Central memory CD4-positive, alpha-beta T cell (primary cell): ENCODE results near the gene EPN2.

Experiments used
- DNase-seq: peaks from one replicate; pipeline ENCODE4 v3.0.0; 2022

The EPN2 gene

GRCh38 chr17:19313746-19314651 lies 76.8 kb downstream of the EPN2 start:
- no peak for DNase-seq

GRCh38 chr17:19315104-19315503 lies 77.9 kb downstream of the EPN2 start:
- DNase-seq = no peak

GRCh38 chr17:19316761-19317358 lies 79.7 kb downstream of the EPN2 start:
- no peak for DNase-seq

GRCh38 chr17:19317359-19318095 lies 80.4 kb downstream of the EPN2 start:
- DNase-seq = no peak

GRCh38 chr17:19318611-19319010 lies 81.4 kb downstream of the EPN2 start:
- DNase-seq = no peak

DNA sequence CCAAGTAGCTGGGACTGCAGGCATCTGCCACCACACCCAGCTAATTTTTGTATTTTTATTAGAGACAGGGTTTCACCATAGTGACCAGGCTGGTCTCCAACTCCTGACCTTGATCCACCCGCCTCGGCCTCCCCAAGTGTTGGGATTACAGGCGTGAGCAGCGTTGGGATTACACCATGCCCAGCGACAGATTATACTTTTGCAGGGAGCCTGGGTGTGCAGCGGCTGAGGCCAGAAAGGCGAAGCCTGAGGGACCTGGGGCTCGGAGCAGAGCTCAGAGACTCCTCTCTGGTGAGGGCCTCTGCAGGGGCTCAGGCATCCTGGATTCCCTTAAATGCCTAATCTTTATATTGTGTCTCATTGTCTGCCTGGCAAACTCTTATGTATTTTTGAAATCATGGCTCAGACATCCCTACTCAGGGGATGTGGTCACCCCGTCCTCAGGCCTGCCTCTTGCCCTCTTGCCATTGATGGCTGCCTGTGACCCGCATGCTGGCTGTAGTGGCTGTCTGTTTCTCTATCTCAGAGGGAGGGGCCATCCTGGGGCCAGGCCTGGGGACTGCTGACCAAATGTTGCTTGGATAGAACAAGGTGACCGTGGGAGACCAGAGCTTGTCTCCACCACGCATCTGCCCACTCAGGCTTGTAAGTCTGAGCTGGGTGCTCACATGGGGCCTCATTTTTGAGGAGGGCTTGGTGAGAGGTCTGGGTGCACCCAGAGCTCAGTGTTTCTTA lies 82.8 kb downstream of the EPN2 start:
- DNase-seq = no peak

- DNase-seq = no peak
Measured at GRCh38 chr17:19320876-19321275, 83.7 kb downstream of the EPN2 start.

DNA sequence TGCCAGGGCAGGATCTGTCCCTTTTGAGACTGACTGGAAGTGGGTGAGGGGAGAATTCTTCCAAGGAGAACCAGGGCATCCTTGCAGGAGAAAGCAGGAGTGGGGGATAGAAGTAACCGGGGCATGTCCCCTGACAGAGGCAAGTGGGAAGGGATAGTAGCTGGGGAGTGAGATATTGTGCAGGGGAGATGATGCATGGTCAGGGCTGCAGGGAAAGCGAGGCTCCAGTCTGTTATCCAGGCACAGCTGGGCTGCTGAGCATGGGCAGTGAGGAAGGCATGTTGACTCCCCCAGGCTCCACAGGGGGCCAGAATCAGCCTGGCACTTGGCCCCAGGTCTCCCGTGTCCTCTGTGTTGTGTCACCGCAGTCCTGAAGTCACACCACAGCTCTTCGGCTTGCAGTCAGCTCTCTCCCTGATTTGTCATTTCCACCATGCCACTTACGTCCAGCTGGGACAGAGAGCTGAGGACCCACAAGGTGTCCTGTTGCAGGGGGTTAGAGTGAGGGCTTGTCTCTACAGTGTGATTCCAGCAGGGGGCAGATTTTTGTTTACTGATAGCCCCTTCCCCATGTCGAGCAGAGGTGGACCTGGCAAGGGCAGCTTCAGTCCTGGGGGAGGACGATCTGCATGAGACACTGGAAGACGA lies 84.4 kb downstream of the EPN2 start:
- DNase-seq = no peak

DNA sequence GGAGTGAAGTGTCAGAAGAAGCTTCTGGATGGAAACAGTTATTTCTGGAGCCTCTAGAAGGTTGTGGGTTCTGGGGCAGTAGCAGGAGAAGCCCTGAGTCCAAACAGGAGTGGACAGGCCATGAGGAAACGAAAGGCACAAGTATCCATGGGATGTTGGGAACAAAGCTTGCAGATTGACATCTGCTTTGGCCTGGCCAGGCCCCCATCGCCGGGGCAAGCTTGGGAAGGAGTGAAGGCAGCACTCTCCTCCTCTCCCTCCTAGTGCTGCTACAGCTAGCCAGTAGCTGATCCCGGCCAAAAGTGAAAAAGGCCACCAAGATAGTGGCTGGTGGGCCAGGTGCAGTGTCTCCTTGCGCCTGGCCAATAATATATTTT lies 85.0 kb downstream of the EPN2 start:
- no peak for DNase-seq

DNA sequence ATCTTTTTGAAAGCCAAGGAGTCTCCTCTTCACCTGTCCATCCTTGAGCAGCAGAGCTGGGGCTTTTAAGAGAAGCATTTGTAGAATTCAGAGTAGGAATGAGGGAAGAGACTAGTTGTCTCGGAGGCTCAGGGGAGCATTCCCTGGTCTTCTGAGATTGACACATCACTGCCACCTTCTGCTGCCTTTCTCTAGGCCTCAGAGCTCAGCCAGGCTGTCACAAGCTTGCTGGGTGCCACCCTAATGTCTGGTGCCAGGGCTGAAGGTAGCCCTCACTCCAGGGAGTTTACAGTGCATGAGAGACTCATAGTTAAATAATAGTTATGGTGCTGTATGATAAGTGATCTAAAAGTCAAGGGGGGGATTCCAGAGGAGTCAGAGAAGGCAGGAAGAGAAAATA lies 85.7 kb downstream of the EPN2 start:
- no peak for DNase-seq

DNA sequence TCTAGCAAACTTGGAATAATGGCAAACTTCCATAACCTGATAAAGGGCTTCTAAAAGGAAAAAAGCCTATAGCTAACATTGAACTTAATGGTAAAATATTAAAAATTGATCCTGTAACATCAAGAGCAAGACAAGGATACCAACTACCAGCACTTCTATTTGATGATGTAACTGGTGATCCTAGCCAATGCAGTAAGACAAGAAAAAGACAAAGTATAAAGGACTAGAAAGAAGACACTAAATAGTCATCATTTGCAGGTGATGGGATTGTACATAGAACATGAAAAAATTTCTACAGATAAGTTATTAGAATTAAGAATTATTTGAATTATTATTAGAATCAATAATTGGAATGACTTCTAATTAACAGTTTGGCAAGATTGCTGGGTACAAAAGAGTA lies 88.4 kb downstream of the EPN2 start:
- DNase-seq = no peak

DNA sequence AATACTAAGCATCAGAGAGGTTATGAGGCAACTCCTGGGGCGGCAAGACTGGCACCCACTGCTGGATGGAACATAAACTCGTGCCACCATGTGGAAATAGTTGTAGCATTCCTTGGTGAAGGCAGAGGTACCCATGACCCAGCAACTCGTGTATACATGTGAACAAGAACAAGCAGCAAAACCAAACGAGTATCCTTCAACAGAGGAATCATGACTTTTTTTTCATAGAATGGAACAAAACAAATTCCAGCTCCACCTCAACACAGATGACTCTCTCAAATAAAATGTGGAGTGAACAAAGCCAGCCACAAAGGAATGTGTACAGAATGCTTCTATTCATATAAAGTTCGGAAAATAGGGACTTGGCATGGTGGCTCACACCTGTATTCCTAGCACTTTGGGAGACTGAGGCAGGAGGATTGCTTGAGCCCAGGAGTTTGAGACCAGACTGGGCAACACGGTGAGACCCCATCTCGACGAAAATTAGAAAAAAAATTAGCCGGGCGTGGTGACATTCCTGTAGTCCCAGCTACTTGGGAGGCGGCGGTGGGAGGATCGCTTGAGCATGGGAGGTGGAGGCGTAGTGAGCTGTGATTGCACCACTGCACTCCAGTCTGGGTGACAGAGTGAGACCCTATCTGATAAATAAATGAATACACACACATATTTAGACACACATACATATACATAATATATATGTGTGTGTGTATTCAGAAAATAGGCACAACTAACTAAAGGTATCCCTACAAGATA lies 90.0 kb downstream of the EPN2 start:
- DNase-seq = no peak

DNA sequence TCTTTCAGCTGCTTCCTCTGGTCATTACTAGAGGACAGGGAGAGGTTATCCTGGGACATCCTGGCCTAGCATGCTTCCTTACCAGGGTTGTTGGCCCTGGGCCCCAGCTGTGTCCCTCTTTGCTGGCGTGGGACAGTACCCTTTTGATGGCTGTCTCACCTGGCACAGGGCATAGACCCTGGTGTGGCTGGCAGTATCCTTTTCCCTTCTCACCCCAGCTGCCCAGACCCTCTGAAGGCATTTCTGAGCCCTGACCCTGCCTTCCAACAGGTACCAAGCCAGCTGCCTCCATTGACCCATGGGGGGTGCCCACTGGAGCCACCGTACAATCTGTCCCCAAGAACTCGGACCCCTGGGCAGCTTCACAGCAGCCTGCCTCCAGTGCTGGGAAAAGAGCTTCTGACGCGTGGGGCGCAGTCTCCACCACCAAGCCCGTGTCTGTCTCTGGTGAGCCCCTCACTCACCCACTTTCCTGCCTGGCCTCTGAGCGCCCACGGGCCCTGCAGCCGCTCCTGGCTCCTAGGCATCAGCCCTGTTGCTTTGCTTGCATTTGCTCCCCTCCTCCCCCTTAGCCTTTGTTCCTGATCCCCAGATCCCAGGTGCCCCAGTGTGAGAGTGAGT lies 91.4 kb downstream of the EPN2 start:
- no peak for DNase-seq

GRCh38 chr17:19329136-19329535 lies 92.0 kb downstream of the EPN2 start:
- no peak for DNase-seq

DNA sequence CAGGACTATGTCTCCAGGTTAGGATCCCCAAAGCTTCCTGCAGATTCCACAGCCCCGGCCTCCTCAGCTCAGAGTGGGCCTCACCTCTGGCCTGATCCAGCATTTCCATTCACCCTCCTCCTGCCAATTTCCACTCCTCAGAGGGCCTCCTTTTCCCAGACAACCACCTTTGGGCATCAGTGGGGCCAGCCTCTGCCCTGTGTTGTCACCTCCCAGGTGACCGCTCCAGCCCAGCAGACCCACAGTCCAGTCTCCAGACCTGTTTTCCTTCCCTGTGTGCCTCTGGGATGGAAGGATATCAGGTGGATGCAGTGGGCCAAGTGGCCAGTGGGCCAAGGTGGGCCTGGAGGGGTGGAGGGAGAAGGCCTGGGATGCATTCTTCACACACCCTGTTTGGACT lies 92.7 kb downstream of the EPN2 start:
- no peak for DNase-seq

DNA sequence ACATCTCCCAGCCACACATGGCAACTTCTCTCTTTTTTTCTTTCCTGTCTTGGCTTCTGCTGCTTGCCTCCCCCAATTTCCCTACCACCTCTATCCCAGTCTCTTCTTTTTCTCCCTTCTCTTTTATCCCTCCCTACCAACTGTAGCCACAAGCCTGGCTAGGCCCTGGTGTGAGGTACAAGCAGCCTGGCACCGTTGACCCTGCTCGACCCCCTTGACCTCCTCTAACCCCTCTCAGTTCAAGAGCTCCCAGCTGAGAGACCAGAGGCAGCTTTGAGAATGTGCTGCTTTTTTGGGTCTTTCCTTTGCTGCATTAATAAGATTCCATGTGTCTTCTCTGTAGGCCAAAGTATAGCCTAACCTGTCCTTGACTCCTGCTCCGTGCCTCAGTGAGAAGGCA lies 93.1 kb downstream of the EPN2 start:
- DNase-seq = no peak

- DNase-seq = no peak
Measured at GRCh38 chr17:19331134-19331533, 94.0 kb downstream of the EPN2 start.

GRCh38 chr17:19331543-19332245 lies 94.5 kb downstream of the EPN2 start:
- DNase-seq = no peak

DNA sequence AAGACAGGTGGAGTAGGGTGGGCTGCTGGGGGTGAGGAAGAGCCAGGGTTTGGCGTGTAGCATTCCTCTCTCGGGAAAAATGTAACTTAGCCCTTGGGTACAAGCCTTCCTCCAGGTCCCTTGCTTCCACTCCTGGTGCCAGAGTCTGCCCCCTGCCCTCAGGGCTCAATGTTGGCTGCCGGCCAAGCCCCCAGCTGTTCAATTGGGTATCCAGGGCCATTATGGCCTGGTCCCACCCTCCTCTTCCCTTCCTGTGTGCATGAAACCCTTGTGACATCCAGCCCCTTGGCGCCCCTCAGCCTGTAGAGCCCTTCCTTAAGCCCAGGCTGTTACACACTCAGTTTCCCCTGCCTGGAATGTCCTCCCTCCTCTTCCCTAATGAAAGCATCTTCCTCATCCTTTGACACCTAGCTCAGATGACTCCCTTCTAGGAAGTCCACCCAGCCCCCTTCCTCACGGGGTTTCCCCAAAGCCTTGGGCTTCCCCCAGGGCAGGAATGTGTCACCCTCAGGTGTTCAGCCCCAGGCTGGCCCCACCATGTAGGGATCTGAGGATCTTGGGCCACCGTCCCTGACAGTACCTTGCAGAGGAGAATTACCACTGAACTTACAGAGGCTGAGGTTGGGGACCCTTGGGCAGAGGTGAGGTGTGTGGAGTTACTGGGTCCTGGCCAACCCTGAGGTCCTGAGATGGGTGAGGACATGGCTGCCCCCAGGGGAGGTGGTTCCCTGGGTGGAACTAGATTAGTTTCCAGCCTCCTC lies 95.4 kb downstream of the EPN2 start:
- DNase-seq = no peak

DNA sequence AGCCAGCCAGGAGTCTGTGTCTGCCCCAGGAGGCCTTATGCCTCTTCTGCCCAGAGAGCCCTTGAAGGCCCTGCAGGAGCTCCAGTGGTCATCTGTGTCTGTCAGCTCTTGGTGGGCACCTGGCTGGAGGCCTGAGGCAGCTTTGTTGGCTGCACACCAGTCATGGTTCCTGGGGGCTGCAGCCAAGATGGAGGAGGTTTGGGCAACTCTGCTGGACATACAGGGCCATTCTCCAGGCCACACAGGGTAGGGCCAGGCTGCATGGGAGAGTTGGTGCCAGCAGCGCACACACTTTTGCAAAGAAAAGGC lies 95.9 kb downstream of the EPN2 start:
- no peak for DNase-seq
